Uterus (tissue), 2 donors: ENCODE results near the gene SMAD9.

Experiments
- POLR2A ChIP-seq, 2 donors: fragments of 450-650 bp; IDR thresholded peaks; one replicate each; pipeline ENCODE4 v1.6.1; 2016; ENCODE audit warnings: antibody characterized with exemption in 2 of 2, mild to moderate bottlenecking in 1 of 2, moderate library complexity in 1 of 2
- TF ChIP-seq, protein P1 (sequence below), 4 experiments: fragments of 200-600 bp in 2 of 4; fragments of 450-650 bp in 2 of 4; sonication (generic) in 2 of 4; IDR thresholded peaks; one replicate each; pipeline ENCODE4 v1.5.1; 2016 to 2019; ENCODE audit warnings: antibody characterized with exemption in 4 of 4, mild to moderate bottlenecking in 2 of 4, moderate library complexity in 1 of 4

DNA sequence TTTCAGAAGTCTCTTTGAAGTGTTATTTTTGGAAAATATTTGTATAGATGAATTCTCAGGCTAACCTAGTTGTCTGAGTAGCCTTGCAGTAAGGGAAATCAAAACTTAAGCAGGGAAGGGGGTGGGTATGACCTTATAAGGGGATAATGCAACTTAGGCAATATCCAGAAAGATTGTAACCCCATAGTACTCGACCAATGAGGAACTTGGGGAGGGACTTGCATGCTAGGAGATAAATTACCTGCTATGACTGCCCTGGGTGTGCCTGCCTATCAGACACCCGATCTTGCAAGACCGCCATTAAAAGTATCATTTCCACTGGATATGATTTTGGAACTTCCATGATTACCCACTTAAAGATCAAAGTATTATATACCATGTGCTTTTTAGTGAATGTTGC, 124.0 kb downstream of the SMAD9 start:
- TF ChIP-seq, protein P1, sequence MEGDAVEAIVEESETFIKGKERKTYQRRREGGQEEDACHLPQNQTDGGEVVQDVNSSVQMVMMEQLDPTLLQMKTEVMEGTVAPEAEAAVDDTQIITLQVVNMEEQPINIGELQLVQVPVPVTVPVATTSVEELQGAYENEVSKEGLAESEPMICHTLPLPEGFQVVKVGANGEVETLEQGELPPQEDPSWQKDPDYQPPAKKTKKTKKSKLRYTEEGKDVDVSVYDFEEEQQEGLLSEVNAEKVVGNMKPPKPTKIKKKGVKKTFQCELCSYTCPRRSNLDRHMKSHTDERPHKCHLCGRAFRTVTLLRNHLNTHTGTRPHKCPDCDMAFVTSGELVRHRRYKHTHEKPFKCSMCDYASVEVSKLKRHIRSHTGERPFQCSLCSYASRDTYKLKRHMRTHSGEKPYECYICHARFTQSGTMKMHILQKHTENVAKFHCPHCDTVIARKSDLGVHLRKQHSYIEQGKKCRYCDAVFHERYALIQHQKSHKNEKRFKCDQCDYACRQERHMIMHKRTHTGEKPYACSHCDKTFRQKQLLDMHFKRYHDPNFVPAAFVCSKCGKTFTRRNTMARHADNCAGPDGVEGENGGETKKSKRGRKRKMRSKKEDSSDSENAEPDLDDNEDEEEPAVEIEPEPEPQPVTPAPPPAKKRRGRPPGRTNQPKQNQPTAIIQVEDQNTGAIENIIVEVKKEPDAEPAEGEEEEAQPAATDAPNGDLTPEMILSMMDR (IDR thresholded peaks at IDR 0.05), result no peak
- TF ChIP-seq POLR2A (IDR thresholded peaks at IDR 0.05), result no peak
